Right atrium auricular region (tissue), 2 donors: ENCODE results near the gene ADAMTS2. TPM values are rescaled to one million over a fixed set of nuclear protein-coding genes. Genes with fewer than 3 reads are reported as not detected.

ENCODE experiments used
- DNase-seq: peaks from one replicate; pipeline ENCODE4 v3.0.0-alpha.2; 2019; ENCODE audit warnings: low spot score
- H3K27ac ChIP-seq, 2 donors: fragments of 200-600 bp; sonication (generic); 1 replicate in 1 of 2; 2 replicates in 1 of 2; pipeline ENCODE4 v1.5.1; 2016 to 2019
- H3K27me3 ChIP-seq, 2 donors: fragments of 200-600 bp; sonication (generic); one replicate each; pipeline versions ENCODE4 v1.5.1 to v1.6.0; 2017 to 2019
- H3K36me3 ChIP-seq: fragments of 200-600 bp; sonication (generic); one replicate; pipeline ENCODE4 v1.5.1; 2016
- H3K4me1 ChIP-seq, 2 donors: fragments of 200-600 bp; sonication (generic); one replicate each; pipeline versions ENCODE4 v1.5.1 to v1.6.0; 2017 to 2019
- H3K4me3 ChIP-seq, 2 donors: fragments of 200-600 bp; sonication (generic); 1 replicate in 1 of 2; 2 replicates in 1 of 2; pipeline ENCODE4 v1.5.1; 2017 to 2019; ENCODE audit warnings: mild to moderate bottlenecking in 1 of 2, moderate library complexity in 1 of 2
- H3K9me3 ChIP-seq, 2 donors: fragments of 200-600 bp; sonication (generic); one replicate each; pipeline ENCODE4 v1.5.1; 2019
- total RNA-seq, 2 donors: library from RNA; depleted of rRNA; stranded (reverse); fragments of >200 nt; gene quantifications; one replicate each; pipeline ENCODE4 v1.1.0, GENCODE V29; 2016
- TF ChIP-seq, protein P1 (sequence below), 2 donors: fragments of 200-600 bp; sonication (generic); IDR thresholded peaks; one replicate each; pipeline ENCODE4 v1.5.1; 2019; ENCODE audit warnings: antibody characterized with exemption in 2 of 2

ADAMTS2 gene
- total RNA-seq, 2 donors from 2014 or later = 13.6 to 13.7 TPM

DNA sequence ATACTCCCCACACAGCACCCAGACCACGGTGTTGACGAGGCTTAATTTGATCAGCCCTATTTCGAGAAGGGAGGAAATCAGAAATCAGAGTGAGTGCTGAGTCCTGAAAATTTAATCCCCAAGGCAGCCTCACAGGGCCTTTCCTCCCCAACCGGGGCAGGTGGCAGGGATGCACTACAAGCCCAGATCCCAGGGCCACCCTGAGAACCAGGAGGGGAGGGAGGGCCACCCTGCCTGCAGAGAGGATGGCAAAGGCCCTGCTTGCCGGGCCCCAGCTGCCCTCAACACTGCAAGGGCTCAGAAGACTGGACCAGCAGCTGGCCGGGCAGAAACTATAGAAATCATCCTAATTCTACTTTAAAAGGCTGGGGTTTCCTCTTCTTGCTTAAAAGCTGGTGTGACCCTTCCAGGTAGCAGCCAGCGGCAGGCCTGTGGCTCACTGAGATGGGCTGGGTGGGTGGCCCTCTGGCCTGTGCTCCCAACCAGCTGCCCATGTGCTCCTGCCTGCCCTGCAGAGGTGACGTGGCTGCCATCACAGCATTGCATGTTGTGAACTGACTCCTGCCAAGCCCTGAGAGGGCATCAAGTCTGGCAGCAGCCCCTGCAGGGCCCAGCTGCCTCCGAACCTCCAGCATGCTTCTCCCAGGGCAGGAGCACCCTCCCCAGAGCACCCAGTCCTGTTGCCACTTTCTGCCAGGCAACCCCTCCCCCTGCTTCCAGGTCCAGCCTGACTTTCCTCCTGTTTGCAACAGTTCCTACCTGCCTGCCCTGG, 122.8 kb downstream of the ADAMTS2 start:
- peaks cover 0 to 3% of the 10 kb centered on the region in 2 donors for H3K4me1 ChIP-seq
- no peak overlapping the region for H3K4me3 ChIP-seq
- H3K27me3 ChIP-seq = no peaks in the 10 kb centered on the region
- H3K9me3 ChIP-seq = peaks cover 0 to 7% of the 10 kb centered on the region in 2 donors
- DNase-seq = no peak
- H3K36me3 ChIP-seq = no peaks in the 10 kb centered on the region
- no peak overlapping the region for H3K27ac ChIP-seq
- TF ChIP-seq, protein P1, sequence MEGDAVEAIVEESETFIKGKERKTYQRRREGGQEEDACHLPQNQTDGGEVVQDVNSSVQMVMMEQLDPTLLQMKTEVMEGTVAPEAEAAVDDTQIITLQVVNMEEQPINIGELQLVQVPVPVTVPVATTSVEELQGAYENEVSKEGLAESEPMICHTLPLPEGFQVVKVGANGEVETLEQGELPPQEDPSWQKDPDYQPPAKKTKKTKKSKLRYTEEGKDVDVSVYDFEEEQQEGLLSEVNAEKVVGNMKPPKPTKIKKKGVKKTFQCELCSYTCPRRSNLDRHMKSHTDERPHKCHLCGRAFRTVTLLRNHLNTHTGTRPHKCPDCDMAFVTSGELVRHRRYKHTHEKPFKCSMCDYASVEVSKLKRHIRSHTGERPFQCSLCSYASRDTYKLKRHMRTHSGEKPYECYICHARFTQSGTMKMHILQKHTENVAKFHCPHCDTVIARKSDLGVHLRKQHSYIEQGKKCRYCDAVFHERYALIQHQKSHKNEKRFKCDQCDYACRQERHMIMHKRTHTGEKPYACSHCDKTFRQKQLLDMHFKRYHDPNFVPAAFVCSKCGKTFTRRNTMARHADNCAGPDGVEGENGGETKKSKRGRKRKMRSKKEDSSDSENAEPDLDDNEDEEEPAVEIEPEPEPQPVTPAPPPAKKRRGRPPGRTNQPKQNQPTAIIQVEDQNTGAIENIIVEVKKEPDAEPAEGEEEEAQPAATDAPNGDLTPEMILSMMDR (IDR thresholded peaks at IDR 0.05) = no peak

DNA sequence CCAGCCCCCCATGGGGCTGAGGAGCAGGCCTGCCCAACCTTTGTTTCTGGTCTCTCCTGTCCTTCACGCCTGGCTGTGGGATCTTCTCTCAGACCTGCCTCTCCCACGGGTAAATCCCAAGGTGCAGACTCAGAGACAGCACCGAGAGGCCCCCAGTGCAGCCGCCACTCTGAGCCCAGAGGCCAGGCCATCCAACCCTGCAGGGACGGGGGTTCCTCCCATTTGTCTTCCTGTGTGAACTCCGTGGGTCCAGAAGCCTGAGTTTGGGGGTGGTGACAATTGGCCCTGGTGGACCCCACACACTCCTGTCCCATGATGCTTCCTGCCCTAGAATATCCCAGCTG, 123.4 kb downstream of the ADAMTS2 start:
- Histone ChIP-seq H3K27me3 (no peaks in the 10 kb centered on the region), H3K4me1 (no peaks in the 10 kb centered on the region), H3K4me3 (no peak overlapping the region), H3K27ac (no peak overlapping the region), H3K36me3 (no peaks in the 10 kb centered on the region), H3K9me3 (peaks cover 0 to 7% of the 10 kb centered on the region in 2 donors)
- TF ChIP-seq, protein P1 (IDR thresholded peaks at IDR 0.05) = no peak
- no peak for DNase-seq

DNA sequence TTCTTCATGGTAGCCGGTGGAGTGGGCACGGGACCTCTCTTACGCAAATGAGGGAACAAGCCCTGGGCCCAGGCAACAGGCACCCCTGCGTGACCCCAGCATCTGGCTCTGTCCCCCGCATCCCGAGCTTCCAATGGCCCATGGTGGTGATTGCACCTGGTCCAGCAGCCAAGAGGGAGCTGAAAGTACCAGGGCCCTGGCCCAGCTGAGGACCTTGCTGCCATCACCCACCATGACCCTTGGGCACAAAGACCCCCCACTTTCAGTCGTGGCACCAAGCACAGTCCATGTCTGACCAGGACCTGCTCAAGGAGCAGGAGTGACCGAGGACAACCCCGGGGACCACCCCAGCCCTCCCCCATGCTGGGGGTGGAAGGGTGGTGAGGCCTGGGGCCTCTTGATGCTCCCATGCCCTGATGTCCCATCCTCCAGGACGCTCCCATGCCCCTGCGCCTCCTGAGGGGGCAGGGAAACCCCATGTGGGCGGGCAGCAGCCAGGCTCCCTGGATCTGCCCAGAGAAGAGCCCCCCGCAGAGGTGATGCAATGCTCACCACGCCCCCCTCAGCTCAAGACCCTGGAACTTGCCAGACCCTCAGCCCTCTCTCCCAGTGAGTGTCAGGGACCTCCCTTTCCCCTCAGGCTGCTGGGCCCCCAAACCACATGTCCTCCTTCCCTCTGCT, 123.9 kb downstream of the ADAMTS2 start:
- Histone ChIP-seq H3K9me3 (peaks cover 0 to 7% of the 10 kb centered on the region in 2 donors), H3K4me3 (no peak overlapping the region), H3K4me1 (no peaks in the 10 kb centered on the region), H3K27me3 (no peaks in the 10 kb centered on the region), H3K36me3 (no peaks in the 10 kb centered on the region), H3K27ac (no peak overlapping the region)
- DNase-seq = no peak
- TF ChIP-seq, protein P1 (IDR thresholded peaks at IDR 0.05) = no peak

GRCh38 chr5:179220716-179221115, 124.5 kb downstream of the ADAMTS2 start:
- DNase-seq = no peak
- no peak overlapping the region for H3K4me3 ChIP-seq
- H3K36me3 ChIP-seq = no peaks in the 10 kb centered on the region
- H3K9me3 ChIP-seq = peaks cover 0 to 7% of the 10 kb centered on the region in 2 donors
- H3K27ac ChIP-seq = no peak overlapping the region
- H3K27me3 ChIP-seq = no peaks in the 10 kb centered on the region
- no peaks in the 10 kb centered on the region for H3K4me1 ChIP-seq
- TF ChIP-seq, protein P1 (IDR thresholded peaks at IDR 0.05) = no peak

- DNase-seq = no peak
- no peaks in the 10 kb centered on the region for H3K27me3 ChIP-seq
- H3K27ac ChIP-seq = no peak overlapping the region
- no peaks in the 10 kb centered on the region for H3K4me1 ChIP-seq
- TF ChIP-seq, protein P1 (IDR thresholded peaks at IDR 0.05) = no peak
- H3K36me3 ChIP-seq = no peaks in the 10 kb centered on the region
- no peak overlapping the region for H3K4me3 ChIP-seq
- H3K9me3 ChIP-seq = peaks cover 0 to 7% of the 10 kb centered on the region in 2 donors
Measured at GRCh38 chr5:179219661-179220620, 125.3 kb downstream of the ADAMTS2 start.
